Motor neuron (in vitro differentiated cells): Measurements from ENCODE around the gene LCN1. TPM values are rescaled to one million over a fixed set of nuclear protein-coding genes. Genes with fewer than 3 reads are reported as not detected.

Source experiments
- ATAC-seq, 8 experiments: fragments of 200-7000 bp; cut with Tn5 transposase; replicated peaks in 6 of 8; 2 replicates each; pipeline ENCODE4 v1.8.0; 2021; ENCODE audit warnings: mild to moderate bottlenecking in 8 of 8, moderate library complexity in 8 of 8
- H3K27ac ChIP-seq, 2 donors: fragments of 250-450 bp; sonication (Bioruptor Pico); 2 replicates each; pipeline ENCODE4 v1.9.0; 2021; ENCODE audit warnings: antibody characterized with exemption in 2 of 2, mild to moderate bottlenecking in 2 of 2, moderate library complexity in 1 of 2
- H3K4me1 ChIP-seq, 2 donors: fragments of 250-450 bp; sonication (Bioruptor Pico); replicated peaks in 1 of 2; 2 replicates each; pipeline ENCODE4 v1.6.1; 2021; ENCODE audit warnings: antibody characterized with exemption in 2 of 2, mild to moderate bottlenecking in 2 of 2, moderate library complexity in 1 of 2
- H3K4me3 ChIP-seq, 5 donors: fragments of 250-450 bp; sonication (Bioruptor Pico); 2 replicates each; pipeline ENCODE4 v1.9.0; 2021; ENCODE audit warnings: antibody characterized with exemption in 5 of 5, mild to moderate bottlenecking in 5 of 5, moderate library complexity in 4 of 5
- WGBS, 10 experiments: fragments of 450-650 bp; shearing (Covaris generic); methylation state at CpG; one replicate each; pipeline ENCODE4 v1.0.0; 2022; 5-methylcytosine and 5-hydroxymethylcytosine counted together
- in situ Hi-C, 9 experiments: fragments of 400-800 bp; cut with MboI; loops; one replicate each; pipeline ENCODE4 v1.15.0; 2021; ENCODE audit warnings: low sequenced_read_pairs in 9 of 9, low pct_unique_long_range_greater_than_20kb in 2 of 9; ENCODE audit not compliant: unreplicated experiment in 9 of 9
- total RNA-seq, 8 experiments: library from RNA; unstranded; fragments of 300-600 nt; gene quantifications; 2 replicates each; pipeline versions ENCODE4 v1.2.3 to v1.2.4, GENCODE V29; 2022

The LCN1 gene
- total RNA-seq, 8 experiments from 2014 or later: 10.3 TPM; not detected in 7

DNA sequence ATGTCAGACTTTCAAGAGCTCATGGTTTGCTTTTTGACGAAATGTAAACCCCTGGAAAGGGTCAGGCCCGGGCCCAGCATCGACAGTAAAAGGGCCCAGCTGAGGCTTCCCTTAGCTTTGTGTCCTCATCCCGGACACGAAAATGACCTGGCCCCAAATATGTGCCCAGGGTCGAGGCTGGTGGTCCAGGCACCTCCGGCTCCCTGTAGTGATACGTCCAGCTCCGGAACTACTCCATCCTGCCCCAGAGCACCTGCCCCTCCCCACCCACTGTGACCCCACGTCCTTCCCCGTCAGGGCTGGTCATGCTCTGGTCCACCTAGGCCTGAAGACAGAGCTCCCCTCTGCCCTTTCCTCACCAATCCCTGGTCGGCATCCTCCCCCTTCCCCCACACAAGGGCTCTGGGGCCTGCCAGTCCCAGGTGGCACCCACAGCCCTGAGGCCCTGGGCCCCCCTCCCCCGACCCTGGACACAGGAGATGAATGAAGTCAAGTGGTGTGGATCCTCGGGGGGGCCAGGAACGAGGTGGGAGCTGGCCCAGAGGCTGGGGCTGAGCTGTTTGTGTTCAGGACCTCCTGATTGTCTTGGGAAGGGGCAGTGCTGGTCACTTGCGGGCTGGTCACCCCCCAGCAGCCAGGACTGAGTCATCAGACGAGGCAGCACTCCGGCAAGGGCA lies 30.9 kb downstream of the LCN1 start:
- Histone ChIP-seq H3K4me3 (no peak overlapping the region), H3K27ac (no peak overlapping the region), H3K4me1 (no peaks in the 10 kb centered on the region)
- ATAC-seq: peak in 1 of 8 experiments; percentile 20
- 40 to 87% (median 65%) methylated on average over 1 to 3 of the region's 18 CpGs; no CpG with 5 or more reads in 4 of the 10 experiments for WGBS, 10 experiments
- in situ Hi-C loops: no loop called here

DNA sequence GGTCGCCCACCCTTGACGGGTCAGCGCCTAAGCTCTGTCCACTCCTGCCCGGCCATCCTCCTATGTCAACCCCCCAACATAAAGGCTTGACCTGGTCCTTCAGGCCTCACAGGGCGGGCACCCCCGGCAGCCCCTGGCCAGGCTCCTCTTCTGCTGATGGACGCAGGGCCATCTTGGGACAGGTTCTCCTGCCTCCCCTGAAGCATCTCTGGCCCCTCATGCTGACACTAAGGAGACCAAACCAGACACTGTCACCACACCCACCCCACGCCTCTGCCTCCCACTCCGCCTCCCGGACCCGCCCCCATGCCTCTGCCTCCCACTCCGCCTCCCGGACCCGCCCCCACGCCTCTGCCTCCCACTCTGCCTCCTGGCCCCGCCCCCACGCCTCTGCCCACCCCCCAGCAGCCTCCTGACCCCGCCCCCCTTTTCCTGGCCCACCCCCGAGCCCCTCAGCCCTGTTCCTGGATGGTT lies 31.5 kb downstream of the LCN1 start:
- no peaks in the 10 kb centered on the region for H3K4me1 ChIP-seq
- no peak overlapping the region for H3K27ac ChIP-seq
- ATAC-seq: peak in 2 of 8 experiments; percentile 26 to 30
- in situ Hi-C loops: no loop called here
- 76% methylated on average over 3 of the region's 19 CpGs; no CpG with 5 or more reads in 9 of the 10 experiments for WGBS, 10 experiments
- H3K4me3 ChIP-seq: no peak overlapping the region

DNA sequence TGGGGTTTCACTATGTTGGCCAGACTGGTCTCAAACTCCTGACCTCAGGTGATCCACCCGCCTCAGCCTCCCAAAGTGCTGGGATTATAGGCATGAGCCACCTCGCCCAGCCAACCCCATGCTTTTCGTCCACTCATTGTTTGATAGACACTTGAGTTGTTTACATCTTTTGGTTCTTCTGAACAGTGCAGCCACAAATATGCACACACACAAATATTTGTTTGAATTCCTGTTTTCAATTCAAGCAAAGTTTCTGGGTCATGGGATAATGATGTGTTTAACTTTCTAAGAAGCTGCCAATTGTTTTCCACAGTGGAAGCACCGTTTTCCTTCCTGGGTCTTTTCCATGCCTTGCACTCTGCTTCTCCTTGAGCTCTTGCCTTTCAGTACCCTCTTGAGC lies 33.5 kb downstream of the LCN1 start:
- 11 to 100% (median 65%) methylated on average over 1 to 4 of the region's 4 CpGs; no CpG with 5 or more reads in 2 of the 10 experiments for WGBS, 10 experiments
- no peaks in the 10 kb centered on the region for H3K4me1 ChIP-seq
- in situ Hi-C loops: no loop called here
- peak in 1 of 8 experiments; percentile 10 for ATAC-seq
- no peak overlapping the region for H3K27ac ChIP-seq
- H3K4me3 ChIP-seq: no peak overlapping the region

DNA sequence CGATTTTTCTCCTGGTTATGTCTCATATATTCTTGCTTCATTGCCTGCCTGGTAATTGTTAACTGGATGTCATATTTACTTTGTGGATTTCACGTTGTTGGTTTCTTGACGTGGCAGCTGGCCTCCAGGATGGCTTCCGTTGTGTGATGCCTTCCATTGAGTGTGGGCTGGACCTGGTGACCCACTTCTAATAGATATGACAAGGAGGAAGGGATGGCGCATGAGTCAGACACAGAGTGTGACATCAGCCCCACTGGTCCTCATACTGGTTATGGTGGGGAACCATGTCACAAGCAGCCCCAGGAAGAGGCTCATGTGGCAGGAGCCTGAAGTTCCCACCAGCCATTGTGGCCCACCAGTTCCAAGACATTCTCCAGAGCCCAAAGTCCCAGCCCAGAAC lies 34.0 kb downstream of the LCN1 start:
- Histone ChIP-seq H3K27ac (no peak overlapping the region), H3K4me1 (no peaks in the 10 kb centered on the region), H3K4me3 (no peak overlapping the region)
- in situ Hi-C loops: no loop called here
- ATAC-seq: no peak
- 33 to 85% (median 70%) methylated on average over 1 to 5 of the region's 5 CpGs; no CpG with 5 or more reads in 2 of the 10 experiments for WGBS, 10 experiments

DNA sequence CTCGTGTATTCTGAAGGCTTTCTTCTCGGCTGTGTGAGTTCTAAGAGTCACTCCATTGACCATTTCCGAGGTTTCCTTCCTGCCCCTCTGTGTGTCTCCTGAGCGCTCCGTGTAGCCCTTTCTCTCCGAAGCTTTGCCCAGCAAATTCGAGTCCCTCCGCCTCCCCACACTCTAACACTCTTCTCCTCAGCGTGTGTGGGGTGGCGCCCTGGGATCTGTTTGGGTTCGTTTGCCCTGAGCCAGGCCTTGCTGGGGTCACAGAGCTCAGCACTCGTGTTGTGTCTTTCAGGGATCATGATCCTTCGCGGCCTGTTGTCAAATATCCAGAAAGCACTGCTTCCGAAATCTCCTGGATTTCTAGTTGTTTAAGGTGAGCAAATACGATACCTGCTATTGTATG lies 34.7 kb downstream of the LCN1 start:
- no peak overlapping the region for H3K4me3 ChIP-seq
- H3K27ac ChIP-seq: no peak overlapping the region
- H3K4me1 ChIP-seq: no peaks in the 10 kb centered on the region
- 50 to 89% (median 72%) methylated on average over 2 to 16 of the region's 16 CpGs for WGBS, 10 experiments
- no peak for ATAC-seq
- in situ Hi-C loops: no loop called here

DNA sequence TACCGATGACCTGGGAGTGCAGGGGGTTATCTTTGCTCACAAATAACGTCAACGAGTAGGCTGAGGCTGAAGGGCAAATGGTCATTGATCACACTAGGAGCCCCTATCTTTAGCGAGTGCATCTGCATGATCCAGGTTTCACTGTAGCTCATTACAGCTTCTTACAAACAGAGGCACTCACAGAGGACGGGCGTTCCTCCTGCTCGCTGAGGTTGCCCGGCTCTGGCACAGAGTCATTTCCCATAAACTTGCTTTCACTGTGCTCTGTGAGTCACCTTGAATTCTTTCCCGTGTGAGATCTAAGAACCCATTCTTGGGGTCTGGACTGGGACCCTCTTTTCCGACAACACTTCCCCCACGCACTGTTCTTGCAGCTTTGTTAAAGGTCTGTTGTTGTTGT lies 38.4 kb downstream of the LCN1 start:
- peak in 2 of 8 experiments; percentile 47 to 87 for ATAC-seq
- H3K27ac ChIP-seq: no peak overlapping the region
- in situ Hi-C loops: no loop called here
- WGBS, 10 experiments: 18 to 93% (median 87%) methylated on average over 2 to 10 of the region's 11 CpGs; no CpG with 5 or more reads in 4 of the 10 experiments
- H3K4me3 ChIP-seq: no peak overlapping the region
- H3K4me1 ChIP-seq: no peaks in the 10 kb centered on the region

DNA sequence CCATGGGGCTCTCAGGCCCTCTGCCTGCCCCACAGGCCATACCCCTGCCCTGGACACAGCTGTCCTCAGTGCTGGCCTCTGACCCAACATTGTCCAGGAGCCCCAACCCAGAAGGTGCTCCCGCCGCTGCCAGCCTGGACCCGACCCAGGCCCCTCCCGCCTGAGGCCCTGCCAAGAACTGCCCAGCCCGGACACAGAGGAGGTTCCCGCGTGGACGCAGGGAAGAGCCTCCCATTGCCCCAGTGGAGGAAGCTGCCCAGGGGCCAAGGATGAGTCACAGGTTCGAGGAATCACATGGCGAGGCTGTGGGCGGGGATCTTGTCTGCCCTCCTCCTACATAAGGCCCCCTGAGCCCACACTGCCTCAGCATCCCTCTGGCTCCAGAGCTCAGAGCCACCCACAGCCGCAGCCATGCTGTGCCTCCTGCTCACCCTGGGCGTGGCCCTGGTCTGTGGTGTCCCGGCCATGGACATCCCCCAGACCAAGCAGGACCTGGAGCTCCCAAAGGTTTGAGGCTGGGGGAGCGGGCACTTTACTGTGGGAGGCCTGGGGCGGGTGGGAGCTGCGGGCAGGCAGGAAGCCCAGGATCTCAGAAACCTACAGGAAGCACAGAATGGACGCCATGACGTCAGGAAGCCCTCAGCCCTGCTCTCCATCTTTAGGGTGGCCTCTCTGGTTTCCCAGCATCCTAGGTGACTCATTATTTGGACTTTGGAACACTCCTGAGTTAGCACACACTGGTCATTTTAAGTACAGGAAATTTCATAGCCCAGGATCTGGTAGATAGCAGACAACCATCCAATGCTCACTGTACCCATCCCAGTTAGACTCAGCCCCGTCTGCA lies 40.4 kb downstream of the LCN1 start, which contains the start of gene PAEP:
Gene PAEP, plus strand, starts transcription at position 366 of the 844 bp plus-strand sequence.
- Histone ChIP-seq H3K27ac (no peak within 1 kb of the TSS), H3K4me1 (no peaks in the 10 kb centered on the region), H3K4me3 (no peak within 1 kb of the TSS)
- in situ Hi-C loops: no loop called here
- ATAC-seq: peak in 4 of 8 experiments; percentile 12 to 35 (median 26)
- WGBS, 10 experiments: 45 to 100% (median 69%) methylated on average over 1 to 8 of the region's 20 CpGs; no CpG with 5 or more reads in 6 of the 10 experiments

DNA sequence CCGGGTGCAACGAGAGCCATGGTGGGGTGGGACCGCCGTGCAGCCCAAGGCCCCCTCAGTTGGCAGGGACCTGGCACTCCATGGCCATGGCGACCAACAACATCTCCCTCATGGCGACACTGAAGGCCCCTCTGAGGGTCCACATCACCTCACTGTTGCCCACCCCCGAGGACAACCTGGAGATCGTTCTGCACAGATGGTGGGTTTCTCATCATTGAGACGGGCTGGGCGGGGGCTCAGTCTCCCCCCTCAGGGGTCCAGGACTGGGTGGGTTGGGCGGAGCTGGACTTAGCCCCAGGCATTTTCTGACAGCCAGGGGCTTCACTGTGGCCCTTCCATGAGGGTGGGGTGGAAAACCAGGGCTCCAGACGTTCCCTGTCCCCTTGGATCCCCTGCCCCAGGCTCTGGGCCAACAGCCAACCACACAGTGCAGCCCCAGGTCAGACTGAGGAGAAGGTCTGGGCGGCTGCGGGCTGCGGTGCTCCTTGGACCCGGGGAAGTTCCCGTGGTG lies 41.0 kb downstream of the LCN1 start:
- ATAC-seq: no peak
- H3K4me3 ChIP-seq: no peak overlapping the region
- no peaks in the 10 kb centered on the region for H3K4me1 ChIP-seq
- 75 to 96% (median 80%) methylated on average over 1 to 6 of the region's 17 CpGs; no CpG with 5 or more reads in 7 of the 10 experiments for WGBS, 10 experiments
- H3K27ac ChIP-seq: no peak overlapping the region
- in situ Hi-C loops: no loop called here

DNA sequence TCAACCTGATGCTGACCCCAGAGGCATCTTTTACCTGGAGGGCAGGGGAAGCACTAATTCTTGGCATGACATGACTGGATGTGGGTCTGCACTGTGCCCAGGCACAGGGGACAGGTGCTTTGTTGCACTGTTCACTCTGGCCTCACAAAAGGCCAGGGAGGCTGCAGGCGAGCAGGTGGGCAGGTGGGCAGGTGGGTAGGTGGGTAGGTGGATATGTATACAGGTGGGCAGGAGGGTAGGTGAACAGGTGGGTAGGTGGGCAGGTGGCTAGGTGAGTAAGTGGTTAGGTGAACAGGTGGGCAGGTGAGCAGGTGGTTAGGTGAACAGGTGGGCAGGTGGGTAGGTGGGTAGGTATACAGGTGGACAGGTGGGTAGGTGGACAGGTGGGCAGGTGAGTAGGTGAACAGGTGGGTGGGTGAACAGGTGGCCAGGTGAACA lies 41.8 kb downstream of the LCN1 start:
- H3K27ac ChIP-seq: no peak overlapping the region
- WGBS, 10 experiments: no CpG with 5 or more reads among the region's 1 CpG
- ATAC-seq: no peak
- no peaks in the 10 kb centered on the region for H3K4me1 ChIP-seq
- in situ Hi-C loops: no loop called here
- no peak overlapping the region for H3K4me3 ChIP-seq

DNA sequence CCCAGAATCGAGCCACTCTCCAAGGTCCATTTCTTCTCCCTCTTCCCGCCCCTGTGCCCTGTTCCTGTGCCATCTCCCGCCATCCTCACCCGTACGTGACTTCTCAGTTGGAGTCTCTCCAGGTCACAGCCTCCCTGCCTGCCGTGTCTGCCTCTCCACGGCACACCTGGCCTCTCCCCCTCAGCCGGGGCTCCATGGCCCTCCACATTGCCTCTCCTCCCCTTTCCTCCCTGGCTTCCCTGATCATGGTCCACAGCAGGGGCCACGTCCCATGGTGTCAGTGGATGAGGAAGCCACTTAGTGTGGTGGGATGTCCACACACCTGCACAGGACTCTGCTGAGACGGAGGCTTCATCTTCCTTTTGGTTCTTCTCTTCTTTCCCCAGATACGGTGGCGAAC lies 42.6 kb downstream of the LCN1 start:
- Histone ChIP-seq H3K4me3 (no peak overlapping the region), H3K27ac (no peak overlapping the region), H3K4me1 (no peaks in the 10 kb centered on the region)
- no peak for ATAC-seq
- in situ Hi-C loops: no loop called here
- WGBS, 10 experiments: 49 to 94% (median 61%) methylated on average over 2 to 5 of the region's 12 CpGs; no CpG with 5 or more reads in 3 of the 10 experiments

DNA sequence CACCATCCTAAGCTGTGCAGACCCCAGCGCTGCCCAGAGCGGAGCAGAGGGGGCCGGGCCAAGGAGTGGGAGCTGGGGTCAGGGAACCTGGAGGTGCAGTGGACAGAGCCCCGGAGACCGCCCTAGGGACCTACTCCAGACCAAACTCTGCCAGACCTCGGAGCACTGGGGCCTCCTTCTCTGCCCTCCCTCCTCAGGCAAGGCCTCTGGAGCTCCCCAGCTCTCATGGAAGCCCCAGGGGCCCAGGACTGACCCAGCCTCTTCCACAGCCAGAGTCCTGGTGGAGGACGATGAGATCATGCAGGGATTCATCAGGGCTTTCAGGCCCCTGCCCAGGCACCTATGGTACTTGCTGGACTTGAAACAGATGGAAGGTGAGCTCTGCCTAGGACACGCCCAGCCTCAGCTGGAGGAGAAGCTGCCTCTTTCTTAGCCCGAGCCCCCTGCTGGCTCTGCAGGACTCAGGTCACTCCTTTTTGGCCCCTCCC lies 43.9 kb downstream of the LCN1 start:
- 80 to 100% (median 100%) methylated on average over 1 to 2 of the region's 9 CpGs; no CpG with 5 or more reads in 7 of the 10 experiments for WGBS, 10 experiments
- in situ Hi-C loops: no loop called here

DNA sequence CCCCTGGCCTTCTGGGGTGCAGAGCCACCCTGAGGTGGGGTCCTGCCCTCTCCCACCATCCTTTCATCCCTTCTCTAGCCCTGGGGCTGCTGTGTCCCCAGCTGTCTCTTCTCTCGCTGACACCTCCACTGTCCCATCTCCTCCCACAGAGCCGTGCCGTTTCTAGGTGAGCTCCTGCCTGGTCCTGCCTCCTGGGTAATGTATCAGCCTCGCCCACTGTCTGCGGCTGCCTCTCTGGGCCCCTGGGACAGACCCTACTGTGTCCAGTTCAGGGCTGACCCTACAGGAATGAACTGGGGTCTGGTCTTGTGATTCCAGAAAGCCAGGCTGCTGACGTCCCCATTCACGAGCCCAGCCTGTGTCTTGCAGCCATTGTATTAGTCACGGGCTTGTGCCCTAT lies 44.4 kb downstream of the LCN1 start:
- in situ Hi-C loops: no loop called here
- ATAC-seq: peak in 1 of 8 experiments; percentile 46
- WGBS, 10 experiments: 61 to 94% (median 84%) methylated on average over 3 to 4 of the region's 8 CpGs; no CpG with 5 or more reads in 7 of the 10 experiments
- no peak overlapping the region for H3K4me3 ChIP-seq
- H3K27ac ChIP-seq: no peak overlapping the region
- no peaks in the 10 kb centered on the region for H3K4me1 ChIP-seq

More for the DNA sequence above, 43.9 kb downstream of the LCN1 start:
- Histone ChIP-seq H3K27ac (no peak overlapping the region), H3K4me1 (no peaks in the 10 kb centered on the region), H3K4me3 (no peak overlapping the region)
- peak in 3 of 8 experiments; percentile 24 to 37 (median 25) for ATAC-seq

DNA sequence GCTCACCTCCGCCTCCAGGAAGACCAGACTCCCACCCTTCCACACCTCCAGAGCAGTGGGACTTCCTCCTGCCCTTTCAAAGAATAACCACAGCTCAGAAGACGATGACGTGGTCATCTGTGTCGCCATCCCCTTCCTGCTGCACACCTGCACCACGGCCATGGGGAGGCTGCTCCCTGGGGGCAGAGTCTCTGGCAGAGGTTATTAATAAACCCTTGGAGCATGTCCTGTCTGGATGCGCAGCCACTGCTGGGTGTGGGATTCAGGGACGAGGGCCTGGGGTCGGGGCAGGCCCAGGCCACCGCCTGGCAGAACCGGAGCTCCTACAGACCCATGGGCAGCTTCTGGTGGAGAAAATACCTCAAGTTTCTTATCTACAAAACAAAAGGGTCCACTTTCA lies 45.3 kb downstream of the LCN1 start:
- no peak overlapping the region for H3K27ac ChIP-seq
- 40 to 87% (median 79%) methylated on average over 1 to 8 of the region's 10 CpGs; no CpG with 5 or more reads in 4 of the 10 experiments for WGBS, 10 experiments
- in situ Hi-C loops: no loop called here
- H3K4me1 ChIP-seq: no peaks in the 10 kb centered on the region
- no peak overlapping the region for H3K4me3 ChIP-seq
- ATAC-seq: no peak
